AG09319 (cell line): Measurements from ENCODE around the gene GATA3.

Source experiments
- DNase-seq: peaks from one replicate; pipeline ENCODE4 v3.0.0-alpha.2; 2010; ENCODE audit warnings: low read depth; ENCODE audit errors: extremely low read depth
- CTCF ChIP-seq: IDR thresholded peaks from 2 replicates; pipeline ENCODE4 v1.5.1; 2011; ENCODE audit warnings: low read depth, mild to moderate bottlenecking, inconsistent platforms, low read length, moderate library complexity

GATA3 gene

DNA sequence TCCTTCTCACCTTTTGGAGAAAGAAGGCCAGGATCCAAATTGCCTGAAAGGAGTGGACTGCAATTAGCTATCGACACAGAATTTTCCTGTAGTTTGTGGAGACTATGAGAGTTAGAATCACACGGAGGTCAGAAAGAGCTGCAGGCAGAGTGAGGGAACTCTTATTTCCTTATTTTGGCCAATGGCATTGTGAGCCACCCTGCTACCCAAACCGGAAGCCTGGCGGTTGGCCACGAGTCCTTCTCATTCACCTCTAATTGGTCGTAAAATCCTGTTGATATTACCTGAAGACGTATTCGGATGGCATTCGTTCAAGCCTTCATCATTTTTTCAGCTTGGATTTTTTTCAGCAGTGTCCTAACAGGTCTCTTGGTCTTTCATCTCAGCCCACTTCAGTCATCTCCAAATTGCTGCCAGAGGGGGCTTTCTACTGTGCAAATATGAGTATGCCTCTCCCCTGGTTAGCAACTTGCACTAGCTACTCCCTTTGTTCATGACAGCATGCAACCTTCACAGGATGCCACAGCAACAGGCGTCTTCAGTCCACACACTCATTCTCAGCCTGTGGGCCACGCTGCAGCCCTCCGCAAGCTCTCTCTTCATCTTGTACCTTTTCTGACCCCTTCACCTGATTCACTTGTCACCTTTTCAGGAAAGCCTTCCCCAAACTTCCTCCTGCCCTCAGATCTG, 66.9 kb downstream of the GATA3 start:
- TF ChIP-seq CTCF: no peak
- no peak for DNase-seq

DNA sequence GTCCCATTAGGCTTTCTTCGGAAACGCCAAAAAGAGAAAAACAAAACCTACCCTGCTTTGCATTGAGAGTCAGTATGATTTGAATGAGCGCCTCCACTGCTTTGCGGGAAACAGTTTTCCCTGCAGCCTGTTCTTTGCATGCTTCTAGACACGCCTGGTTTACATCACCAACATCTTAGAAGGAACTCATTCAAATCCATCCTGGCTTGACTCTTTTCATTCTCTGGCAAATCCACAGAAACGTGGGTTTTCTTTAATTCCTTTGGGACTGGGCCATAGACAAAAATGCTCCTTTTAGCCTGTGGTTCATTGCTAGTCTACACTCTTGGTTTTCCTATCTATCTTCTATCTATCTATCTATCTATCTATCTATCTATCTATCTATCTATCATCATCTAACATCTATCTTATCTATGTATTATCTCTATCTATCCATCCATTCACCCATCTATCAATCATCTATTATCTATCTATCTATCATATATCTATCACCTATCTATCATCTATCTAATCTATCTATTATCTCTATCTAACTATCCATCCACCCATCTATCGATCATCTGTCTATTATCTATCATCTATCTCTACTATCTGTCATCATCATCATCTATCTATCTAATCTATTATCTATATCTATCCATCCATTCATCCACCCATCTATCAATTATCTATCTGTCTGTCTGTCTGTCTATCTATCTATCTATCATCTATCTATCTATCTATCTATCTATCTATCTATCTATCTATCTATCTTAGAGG, 68.3 kb downstream of the GATA3 start:
- no peak for TF ChIP-seq CTCF
- DNase-seq: no peak

- TF ChIP-seq CTCF: no peak
- no peak for DNase-seq
Measured at GRCh38 chr10:8124436-8124835, 69.9 kb downstream of the GATA3 start.
